Keratinocyte (primary cell): Measurements from ENCODE around the gene FAM53A. TPM values are rescaled to one million over a fixed set of nuclear protein-coding genes. Genes with fewer than 3 reads are reported as not detected.
"Not testable (repeated sequence)": the region's sequence is repeated elsewhere in the genome, so short reads cannot be mapped to it uniquely, and the experiment has no call there.

Experiments
- DNase-seq: peaks from one replicate; pipeline ENCODE4 v3.0.0-alpha.2; 2011; ENCODE audit warnings: low read depth, missing footprints, low spot score
- FAIRE-seq: peaks from 2 replicates; lab custom pipeline; 2011; peaks lifted over from hg19 to GRCh38; lab: Jason Lieb, UNC
- H2AFZ ChIP-seq: 2 replicates; pipeline ENCODE4 v1.6.0; 2012; ENCODE audit warnings: low read length, control low read depth, inconsistent platforms; ENCODE audit not compliant: control insufficient read depth
- H3K27ac ChIP-seq: 2 replicates; pipeline ENCODE4 v1.5.1; 2011; ENCODE audit warnings: low read length; ENCODE audit not compliant: control insufficient read depth, insufficient read depth
- H3K27me3 ChIP-seq: 3 replicates; pipeline ENCODE4 v1.6.0; 2011; ENCODE audit warnings: low read length; ENCODE audit not compliant: control insufficient read depth, insufficient read depth; ENCODE audit errors: extremely low read depth
- H3K36me3 ChIP-seq, 2 experiments: 2 replicates in 1 of 2; 3 replicates in 1 of 2; pipeline ENCODE4 v1.5.1; 2011; ENCODE audit warnings: low read length in 2 of 2, mild to moderate bottlenecking in 1 of 2; ENCODE audit not compliant: control insufficient read depth in 2 of 2, insufficient read depth in 2 of 2; ENCODE audit errors: extremely low read depth in 1 of 2
- H3K4me1 ChIP-seq: 3 replicates; pipeline ENCODE4 v1.5.1; 2011; ENCODE audit warnings: low read length; ENCODE audit not compliant: control insufficient read depth, insufficient read depth; ENCODE audit errors: extremely low read depth
- H3K4me2 ChIP-seq: 3 replicates; pipeline ENCODE4 v1.6.0; 2011; ENCODE audit warnings: low read depth, low read length; ENCODE audit not compliant: control insufficient read depth, insufficient read depth; ENCODE audit errors: extremely low read depth
- H3K4me3 ChIP-seq, 3 experiments: fragments of 200-600 bp in 1 of 3; sonication (generic) in 1 of 3; 2 replicates in 2 of 3; 3 replicates in 1 of 3; pipeline ENCODE4 v1.5.1; 2011 to 2016; ENCODE audit warnings: low read length in 3 of 3, mild to moderate bottlenecking in 3 of 3, control low read depth in 2 of 3, inconsistent platforms in 1 of 3, low read depth in 1 of 3, mixed read lengths in 1 of 3, mixed run types in 1 of 3, moderate library complexity in 1 of 3; ENCODE audit not compliant: control insufficient read depth in 2 of 3, insufficient read depth in 2 of 3; ENCODE audit errors: extremely low read depth in 1 of 3
- H3K79me2 ChIP-seq: 2 replicates; pipeline ENCODE4 v1.6.0; 2012; ENCODE audit warnings: low read length; ENCODE audit not compliant: control insufficient read depth, insufficient read depth
- H3K9ac ChIP-seq: 3 replicates; pipeline ENCODE4 v1.6.0; 2011; ENCODE audit warnings: low read length; ENCODE audit not compliant: control insufficient read depth, insufficient read depth; ENCODE audit errors: extremely low read depth
- H3K9me1 ChIP-seq: 3 replicates; pipeline ENCODE4 v1.6.0; 2011; ENCODE audit warnings: low read length; ENCODE audit not compliant: control insufficient read depth, insufficient read depth; ENCODE audit errors: extremely low read depth
- H3K9me3 ChIP-seq: 2 replicates; pipeline ENCODE4 v1.5.1; 2012; ENCODE audit warnings: low read depth, low read length; ENCODE audit not compliant: control insufficient read depth
- H4K20me1 ChIP-seq: 3 replicates; pipeline ENCODE4 v1.6.0; 2011; ENCODE audit warnings: low read length; ENCODE audit not compliant: control insufficient read depth, insufficient read depth; ENCODE audit errors: extremely low read depth
- CTCF ChIP-seq, 3 experiments: IDR thresholded peaks in 1 of 3; conservative IDR thresholded peaks in 1 of 3; optimal IDR thresholded peaks in 1 of 3; 2 replicates in 2 of 3; 3 replicates in 1 of 3; pipeline versions ENCODE3 to v1.5.1; 2011; ENCODE audit warnings: low read length in 3 of 3, mild to moderate bottlenecking in 3 of 3, moderate library complexity in 2 of 3, control low read depth in 1 of 3, inconsistent platforms in 1 of 3; ENCODE audit not compliant: insufficient read depth in 2 of 3; ENCODE audit errors: extremely low read depth in 1 of 3
- EZH2 ChIP-seq: IDR thresholded peaks from one replicate; pipeline ENCODE4 v1.6.1; 2012; ENCODE audit warnings: inconsistent platforms, mild to moderate bottlenecking, low read length, moderate library complexity
- dilution Hi-C: fragments of 300-500 bp; cut with MboI; formaldehyde crosslinking; loops from one replicate; pipeline ENCODE4 v1.7.0; 2020; ENCODE audit warnings: low sequenced_read_pairs; ENCODE audit not compliant: extremely low pct_ligation_motif_present
- polyA plus RNA-seq, 5 experiments: library from polyadenylated mRNA; depleted of rRNA in 3 of 5; stranded (reverse) in 3 of 5; stranded (forward) in 1 of 5; unstranded in 1 of 5; fragments of >200 nt; gene quantifications; 1 replicate in 1 of 5; 2 replicates in 3 of 5; 3 replicates in 1 of 5; pipeline versions ENCODE4 v1.2.1 to v1.2.3, GENCODE V29; 2011 to 2012; ENCODE audit warnings: missing spikeins in 2 of 5, low read depth in 1 of 5, low replicate concordance in 1 of 5

Gene FAM53A
- polyA plus RNA-seq, 1 donor (not counting 4 experiments of a cell fraction or from before 2014, with no cell fraction given) = 0.50 TPM

- peaks cover 17% of the 10 kb centered on the region for H3K4me1 ChIP-seq
- peaks cover 10 to 51% of the 10 kb centered on the region in 2 experiments for H3K36me3 ChIP-seq
- FAIRE-seq = no peak
- H4K20me1 ChIP-seq = peaks cover 19% of the 10 kb centered on the region
- dilution Hi-C loops = no loop called here
- TF ChIP-seq EZH2 (no peak), CTCF (optimal IDR thresholded peaks at IDR 0.05 in 1 of 3, IDR thresholded peaks at IDR 0.05 in 1 of 3, conservative IDR thresholded peaks at IDR 0.05 in 1 of 3; ENCODE audit: extremely low read depth in 1 of 3, insufficient read depth in 2 of 3, low read length in 3 of 3) (no peak)
- no peaks in the 10 kb centered on the region for H3K27me3 ChIP-seq
- H3K4me3 ChIP-seq = no peak overlapping the region
- peaks cover 2% of the 10 kb centered on the region for H3K9me1 ChIP-seq
- H3K4me2 ChIP-seq = no peak overlapping the region
- no peak for DNase-seq
- H3K27ac ChIP-seq = no peak overlapping the region
- H3K9ac ChIP-seq = no peak overlapping the region
- H3K9me3 ChIP-seq = no peaks in the 10 kb centered on the region
- no peak overlapping the region for H2AFZ ChIP-seq
- H3K79me2 ChIP-seq = peaks cover 94% of the 10 kb centered on the region
Observed at GRCh38 chr4:1705732-1706131, 21.6 kb upstream of the FAM53A start.

GRCh38 chr4:1703867-1704266, 19.8 kb upstream of the FAM53A start:
- FAIRE-seq (no peak), DNase-seq (no peak)
- Histone ChIP-seq H3K4me3 (no peak overlapping the region), H3K36me3 (peaks cover 15 to 59% of the 10 kb centered on the region in 2 experiments), H3K9me3 (no peaks in the 10 kb centered on the region), H3K79me2 (peaks cover 81% of the 10 kb centered on the region), H4K20me1 (peaks cover 14% of the 10 kb centered on the region), H3K4me2 (no peak overlapping the region), H3K27me3 (no peaks in the 10 kb centered on the region), H3K4me1 (peaks cover 6% of the 10 kb centered on the region), H3K27ac (no peak overlapping the region), H2AFZ (no peak overlapping the region), H3K9ac (no peak overlapping the region), H3K9me1 (peaks cover 2% of the 10 kb centered on the region)
- TF ChIP-seq CTCF (optimal IDR thresholded peaks at IDR 0.05 in 1 of 3, IDR thresholded peaks at IDR 0.05 in 1 of 3, conservative IDR thresholded peaks at IDR 0.05 in 1 of 3; ENCODE audit: extremely low read depth in 1 of 3, insufficient read depth in 2 of 3, low read length in 3 of 3) (no peak), EZH2 (no peak)
- dilution Hi-C loops = no loop called here

- H3K27ac ChIP-seq, H3K9me3 ChIP-seq, H3K27me3 ChIP-seq, DNase-seq, FAIRE-seq, H4K20me1 ChIP-seq, H2AFZ ChIP-seq, dilution Hi-C loops, H3K4me3 ChIP-seq, H3K4me1 ChIP-seq, H3K9me1 ChIP-seq, H3K9ac ChIP-seq, H3K4me2 ChIP-seq: not testable (repeated sequence)
- Histone ChIP-seq H3K36me3 (peaks cover 17 to 65% of the 10 kb centered on the region in 2 experiments), H3K79me2 (peaks cover 63% of the 10 kb centered on the region)
Observed at GRCh38 chr4:1701671-1702070, 17.6 kb upstream of the FAM53A start.
